Measurements from ENCODE around the gene EVC.
"Not testable (repeated sequence)": the region's sequence is repeated elsewhere in the genome, so short reads cannot be mapped to it uniquely, and the experiment has no call there.

Gene EVC

DNA sequence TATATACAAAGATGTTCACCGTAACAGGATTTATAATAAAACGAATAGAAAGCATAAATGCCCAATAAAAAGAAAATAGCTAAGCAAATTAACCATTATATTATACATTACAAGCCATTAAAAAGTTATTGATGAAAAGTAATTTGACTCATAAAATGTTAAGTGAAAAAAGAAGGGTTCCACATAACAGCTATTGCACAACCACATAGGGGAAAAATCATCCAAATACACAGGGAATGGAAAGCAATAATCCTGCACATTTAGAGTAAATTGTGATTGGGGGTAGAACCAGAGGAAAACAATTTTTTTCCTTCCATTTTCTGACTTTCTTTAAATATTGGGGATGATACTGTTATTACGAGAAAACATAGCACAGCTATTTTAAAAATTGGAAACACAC is 143.9 kb downstream of the EVC start:
- no peak for DNase-seq

DNA sequence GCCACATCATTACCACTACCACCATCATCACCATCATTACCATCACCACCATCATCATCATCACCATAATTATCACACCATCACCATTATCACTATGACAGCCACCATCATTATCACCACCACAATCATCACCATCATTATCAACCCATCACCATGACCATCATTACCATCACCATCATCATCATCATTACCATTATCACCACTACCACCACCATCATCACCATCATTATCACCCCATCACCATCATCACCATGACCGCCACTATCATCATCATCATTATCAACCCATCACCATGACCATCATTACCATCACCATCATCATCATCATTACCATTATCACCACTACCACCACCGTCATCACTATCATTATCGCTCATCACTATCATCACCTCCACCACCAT is 145.4 kb downstream of the EVC start:
- not testable (repeated sequence) for DNase-seq

DNA sequence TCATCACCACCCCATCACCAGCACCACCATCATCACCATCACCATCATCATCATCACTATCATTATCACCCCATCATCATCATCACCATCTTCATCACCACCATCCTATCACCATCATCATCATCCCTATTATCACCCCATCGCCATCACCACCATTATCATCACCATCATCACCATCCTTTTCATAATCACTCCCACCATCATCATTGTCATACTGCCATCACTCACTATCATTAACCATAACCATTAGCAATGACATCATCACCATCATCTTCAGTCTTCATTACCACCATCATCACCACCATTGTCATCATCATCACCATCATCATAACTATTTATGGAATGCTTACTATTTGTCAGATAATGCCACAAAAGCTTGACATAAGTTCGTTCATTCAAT is 146.2 kb downstream of the EVC start:
- DNase-seq, result no peak

DNA sequence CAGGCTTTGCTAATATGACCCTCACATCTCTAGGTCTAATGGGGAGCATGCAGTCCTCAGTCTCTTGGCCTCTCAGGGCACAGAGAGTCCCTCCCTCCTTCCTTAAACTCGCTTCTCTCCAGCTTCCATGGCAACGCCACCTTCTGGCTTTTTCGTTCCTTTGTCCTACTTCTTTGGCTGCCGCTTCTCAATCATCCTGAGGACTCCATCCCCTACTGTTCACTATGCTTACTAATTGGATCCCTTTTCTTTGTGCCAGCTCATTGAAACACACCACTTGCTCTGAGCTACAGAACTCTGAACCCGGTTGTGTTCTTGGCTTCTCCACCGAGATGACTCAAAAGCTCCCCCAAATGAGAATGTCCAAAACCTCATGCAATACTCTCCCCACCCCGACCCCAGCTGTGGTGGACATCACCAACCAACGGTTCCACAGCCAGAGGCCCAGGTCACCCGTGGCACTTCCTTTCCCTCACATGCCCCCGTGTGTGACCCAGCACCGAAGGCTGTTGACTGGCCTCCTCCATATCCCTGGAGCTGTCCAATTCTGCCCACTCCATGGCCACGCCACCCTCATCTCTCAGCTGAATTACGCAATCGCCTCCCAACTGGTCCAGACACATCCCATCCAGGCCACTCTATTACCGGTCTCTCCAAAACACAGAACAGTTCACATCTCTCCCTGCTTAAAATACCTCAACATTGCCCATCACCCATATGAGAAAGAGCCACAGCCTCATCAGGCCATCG is 147.2 kb downstream of the EVC start:
- DNase-seq, result no peak

DNA sequence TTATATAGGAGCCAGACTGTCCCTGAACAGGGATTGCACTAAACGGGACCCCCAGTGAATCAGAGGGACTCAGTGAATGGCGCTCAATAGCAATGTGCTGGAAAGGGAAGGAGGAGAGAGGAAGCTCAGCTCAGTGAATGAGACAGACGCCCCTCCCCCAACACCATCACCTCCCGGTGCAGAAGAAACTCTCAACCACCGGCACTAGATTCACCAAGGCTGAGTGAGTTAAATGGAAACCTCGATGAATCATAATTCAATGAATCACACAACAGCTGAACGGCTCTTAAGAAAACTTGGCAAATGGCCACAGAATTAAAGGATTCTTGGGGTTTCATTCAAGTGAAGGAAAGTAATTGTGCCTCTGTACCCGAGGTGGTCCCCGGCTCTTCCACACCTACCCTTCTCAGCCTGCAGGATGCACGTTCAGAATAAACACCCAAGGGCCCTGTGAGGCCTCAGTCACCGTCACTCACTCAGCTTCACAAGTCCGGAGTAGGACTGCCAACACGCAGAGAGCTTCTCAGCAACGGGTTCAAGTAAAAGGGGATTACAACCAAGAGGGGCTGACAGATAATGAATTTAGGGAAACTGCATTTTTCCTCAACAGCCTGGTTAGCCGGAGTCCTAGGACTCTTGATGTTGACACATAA is 152.6 kb downstream of the EVC start:
- DNase-seq, result no peak
